Suprapubic skin (tissue), 4 donors: Measurements from ENCODE around the gene ZDHHC1.

ENCODE experiments used
- EP300 ChIP-seq: sonication (generic); formaldehyde crosslinking; IDR thresholded peaks from one replicate; pipeline ENCODE4 v1.6.1; 2017; ENCODE audit warnings: antibody characterized with exemption
- POLR2A ChIP-seq, 2 donors: fragments of 450-650 bp; IDR thresholded peaks; one replicate each; pipeline ENCODE4 v1.6.1; 2017; ENCODE audit warnings: antibody characterized with exemption in 2 of 2, mild to moderate bottlenecking in 2 of 2, moderate library complexity in 2 of 2
- POLR2AphosphoS5 ChIP-seq, 3 donors: sonication (generic); formaldehyde crosslinking; IDR thresholded peaks; one replicate each; pipeline ENCODE4 v1.6.1; 2017; ENCODE audit warnings: antibody characterized with exemption in 3 of 3
- TF ChIP-seq, protein P1 (sequence below), 2 donors: fragments of 200-600 bp in 1 of 2; fragments of 450-650 bp in 1 of 2; sonication (generic) in 1 of 2; IDR thresholded peaks; one replicate each; pipeline ENCODE4 v1.5.1; 2016 to 2019; ENCODE audit warnings: antibody characterized with exemption in 2 of 2, mild to moderate bottlenecking in 1 of 2, moderate library complexity in 1 of 2

DNA sequence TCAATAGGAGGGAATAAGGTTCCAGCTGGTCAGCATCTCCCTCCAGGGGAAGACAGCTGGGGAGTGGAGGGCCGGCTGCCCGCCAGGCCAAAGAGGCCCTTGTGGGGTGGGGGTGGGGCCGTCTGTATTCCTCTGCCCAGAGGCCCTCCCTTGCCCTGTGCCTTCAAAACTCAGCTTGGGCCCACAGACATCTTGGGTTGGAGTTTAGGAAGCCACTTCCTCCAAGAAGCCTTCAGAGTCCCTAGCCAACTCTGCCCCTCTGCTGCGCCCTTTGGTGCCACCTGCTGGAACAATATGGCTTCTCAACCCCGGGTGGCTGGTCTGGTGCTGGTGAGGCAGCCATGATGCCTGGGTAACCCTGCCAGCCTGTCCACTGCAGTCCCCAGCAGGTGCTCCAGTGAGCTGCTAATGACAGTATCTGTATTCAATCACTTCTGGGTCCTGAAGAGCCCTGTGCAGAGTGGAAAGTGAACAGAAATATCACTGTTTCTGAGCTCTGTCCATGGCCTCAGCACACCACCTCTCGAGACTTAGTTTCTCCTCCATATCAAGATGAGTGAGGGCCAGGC is 31.3 kb upstream of the ZDHHC1 start:
- TF ChIP-seq, protein P1, sequence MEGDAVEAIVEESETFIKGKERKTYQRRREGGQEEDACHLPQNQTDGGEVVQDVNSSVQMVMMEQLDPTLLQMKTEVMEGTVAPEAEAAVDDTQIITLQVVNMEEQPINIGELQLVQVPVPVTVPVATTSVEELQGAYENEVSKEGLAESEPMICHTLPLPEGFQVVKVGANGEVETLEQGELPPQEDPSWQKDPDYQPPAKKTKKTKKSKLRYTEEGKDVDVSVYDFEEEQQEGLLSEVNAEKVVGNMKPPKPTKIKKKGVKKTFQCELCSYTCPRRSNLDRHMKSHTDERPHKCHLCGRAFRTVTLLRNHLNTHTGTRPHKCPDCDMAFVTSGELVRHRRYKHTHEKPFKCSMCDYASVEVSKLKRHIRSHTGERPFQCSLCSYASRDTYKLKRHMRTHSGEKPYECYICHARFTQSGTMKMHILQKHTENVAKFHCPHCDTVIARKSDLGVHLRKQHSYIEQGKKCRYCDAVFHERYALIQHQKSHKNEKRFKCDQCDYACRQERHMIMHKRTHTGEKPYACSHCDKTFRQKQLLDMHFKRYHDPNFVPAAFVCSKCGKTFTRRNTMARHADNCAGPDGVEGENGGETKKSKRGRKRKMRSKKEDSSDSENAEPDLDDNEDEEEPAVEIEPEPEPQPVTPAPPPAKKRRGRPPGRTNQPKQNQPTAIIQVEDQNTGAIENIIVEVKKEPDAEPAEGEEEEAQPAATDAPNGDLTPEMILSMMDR (IDR thresholded peaks at IDR 0.05), result peak in 1 of 2 donors; percentile 12
- TF ChIP-seq POLR2AphosphoS5 (IDR thresholded peaks at IDR 0.05) (no peak), POLR2A (IDR thresholded peaks at IDR 0.05) (no peak), EP300 (no peak)
